Measurements from ENCODE around the gene ITSN1.
"Not testable (repeated sequence)": the region's sequence is repeated elsewhere in the genome, so short reads cannot be mapped to it uniquely, and the experiment has no call there.

Gene ITSN1

DNA sequence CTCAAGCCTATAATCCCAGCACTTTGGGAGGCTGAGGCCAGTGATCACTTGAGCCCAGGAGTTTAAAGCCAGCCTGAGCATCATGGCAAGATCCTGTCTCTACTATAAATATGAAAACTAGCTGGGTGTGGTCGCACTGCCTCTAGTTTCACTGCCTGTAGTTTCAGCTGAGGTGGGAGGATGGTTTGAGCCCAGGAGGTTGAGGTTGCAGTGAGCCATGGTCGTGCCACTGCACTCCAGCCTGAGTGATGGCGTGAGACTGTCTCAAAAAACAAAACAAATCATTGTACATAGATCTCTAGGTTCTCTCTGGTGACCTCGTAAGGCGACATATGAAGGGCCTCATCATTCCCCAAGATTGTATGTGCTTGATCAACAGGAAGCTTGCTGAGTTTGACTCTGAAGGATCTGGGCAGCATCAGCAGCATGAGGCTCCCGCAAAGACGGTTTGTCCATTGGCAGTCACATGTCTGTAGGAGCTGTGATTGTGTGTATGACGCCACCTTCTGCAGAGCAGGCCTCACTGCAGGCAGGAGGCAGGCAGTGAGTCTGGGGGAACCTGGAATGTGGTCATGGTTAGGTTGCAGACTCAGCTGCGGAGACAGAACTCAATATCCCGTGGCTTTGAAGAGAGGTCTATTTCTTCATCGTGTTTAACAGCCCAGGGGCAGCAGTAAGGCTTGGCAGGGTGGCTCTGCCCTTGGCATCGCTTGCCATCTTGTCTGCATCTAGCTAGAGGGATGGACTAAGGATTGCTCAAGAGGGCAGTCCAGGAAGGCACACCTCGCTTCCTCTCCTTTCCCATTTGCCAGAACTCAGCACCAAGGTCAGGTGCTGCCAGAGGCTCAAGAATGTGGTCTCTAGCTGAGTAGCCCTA lies 259.3 kb downstream of the ITSN1 start:
- peak; percentile 18 for DNase-seq

DNA sequence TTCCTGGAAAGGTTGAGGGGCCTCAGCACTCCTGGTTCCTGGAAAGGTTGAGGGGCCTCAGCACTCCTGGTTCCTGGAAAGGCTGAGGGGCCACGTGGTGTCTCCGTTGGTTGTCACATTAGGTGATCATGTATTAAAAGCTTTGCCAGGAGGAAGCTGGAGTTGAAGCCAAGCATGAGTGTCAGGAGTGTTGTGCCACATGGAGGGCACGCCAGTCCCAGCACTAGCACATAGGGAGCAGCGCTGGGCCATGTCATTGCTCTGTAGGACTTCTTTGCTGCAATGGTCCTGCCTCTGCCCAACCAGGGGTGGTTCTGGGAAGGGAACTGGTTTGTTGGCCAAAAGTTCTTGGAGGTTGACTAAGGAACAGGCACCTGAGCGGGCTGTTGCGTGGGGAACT lies 260.0 kb downstream of the ITSN1 start:
- no peak for DNase-seq

DNA sequence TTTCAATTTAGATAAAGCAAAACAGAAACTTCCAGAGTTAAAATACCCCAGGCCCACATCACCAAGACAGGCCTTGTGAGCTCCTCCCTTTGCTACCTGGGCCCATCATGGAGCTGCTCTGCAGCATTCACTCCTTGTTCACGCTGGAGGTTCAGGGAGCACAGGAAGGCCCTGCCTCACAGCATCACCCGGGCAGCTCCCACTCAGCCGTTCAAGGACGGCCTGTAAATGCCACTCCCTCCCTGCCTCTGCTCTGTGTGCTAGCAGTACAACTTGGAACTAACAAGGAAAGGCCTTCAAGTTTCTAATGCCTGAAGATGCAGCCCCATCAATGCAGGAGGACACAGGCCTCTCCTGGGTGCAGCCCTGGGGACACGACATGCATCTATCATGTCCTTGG lies 261.7 kb downstream of the ITSN1 start:
- no peak for DNase-seq

DNA sequence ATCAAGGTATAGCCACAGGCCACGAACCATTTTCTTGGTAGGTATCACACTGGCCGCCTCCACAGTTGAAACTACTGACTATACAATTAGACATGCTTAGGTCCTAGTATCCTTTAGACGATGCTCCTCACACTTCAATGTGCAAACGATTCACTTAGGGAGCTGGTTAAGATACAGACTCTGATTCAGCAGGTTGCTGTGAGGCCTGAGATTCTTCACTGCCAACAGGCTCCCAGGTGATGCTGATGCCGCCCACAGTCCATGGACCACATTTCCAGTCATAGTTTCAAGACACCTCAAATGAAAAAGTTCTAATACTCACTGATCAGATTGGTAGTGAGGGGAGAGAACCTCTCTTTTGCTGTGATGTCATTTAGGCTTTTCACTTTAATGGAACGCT lies 266.5 kb downstream of the ITSN1 start:
- DNase-seq = no peak

DNA sequence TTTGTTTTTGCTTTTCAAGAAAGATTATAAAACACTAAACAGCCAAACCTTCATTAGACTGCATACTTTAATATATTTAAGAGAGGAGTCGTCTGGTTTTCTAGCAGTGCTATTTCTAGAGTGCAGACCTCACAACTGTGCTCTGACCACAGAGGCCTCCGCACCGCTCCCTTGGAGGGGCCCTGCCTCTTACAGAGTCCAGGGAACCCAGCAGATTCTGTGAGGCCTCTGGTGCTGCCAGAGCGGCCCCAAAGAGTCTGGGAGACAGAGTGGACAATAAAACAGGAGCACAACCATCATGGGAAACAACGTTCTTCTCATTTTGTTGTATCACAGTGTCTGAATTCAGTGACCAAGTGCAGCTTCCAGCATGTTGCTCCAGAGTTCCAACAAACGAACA lies 267.5 kb downstream of the ITSN1 start:
- DNase-seq = no peak

DNA sequence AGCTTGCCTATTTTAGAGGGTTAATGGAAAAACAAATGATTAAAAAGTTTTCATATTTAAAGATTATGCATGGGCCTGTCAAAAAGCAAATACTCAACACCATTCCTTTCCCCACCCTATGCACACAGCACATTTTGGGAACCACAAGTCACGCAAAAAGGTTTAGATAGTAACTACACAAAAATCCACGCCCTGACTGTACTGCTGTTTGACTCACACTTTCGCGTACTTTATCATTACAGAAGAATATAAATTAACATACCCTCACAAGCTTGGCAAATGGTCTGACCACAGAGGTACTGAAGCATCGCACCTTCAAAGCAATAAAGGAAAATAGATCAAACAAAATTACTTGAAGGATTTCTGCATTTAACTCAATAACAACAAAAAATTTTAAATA lies 271.9 kb downstream of the ITSN1 start:
- DNase-seq = no peak

DNA sequence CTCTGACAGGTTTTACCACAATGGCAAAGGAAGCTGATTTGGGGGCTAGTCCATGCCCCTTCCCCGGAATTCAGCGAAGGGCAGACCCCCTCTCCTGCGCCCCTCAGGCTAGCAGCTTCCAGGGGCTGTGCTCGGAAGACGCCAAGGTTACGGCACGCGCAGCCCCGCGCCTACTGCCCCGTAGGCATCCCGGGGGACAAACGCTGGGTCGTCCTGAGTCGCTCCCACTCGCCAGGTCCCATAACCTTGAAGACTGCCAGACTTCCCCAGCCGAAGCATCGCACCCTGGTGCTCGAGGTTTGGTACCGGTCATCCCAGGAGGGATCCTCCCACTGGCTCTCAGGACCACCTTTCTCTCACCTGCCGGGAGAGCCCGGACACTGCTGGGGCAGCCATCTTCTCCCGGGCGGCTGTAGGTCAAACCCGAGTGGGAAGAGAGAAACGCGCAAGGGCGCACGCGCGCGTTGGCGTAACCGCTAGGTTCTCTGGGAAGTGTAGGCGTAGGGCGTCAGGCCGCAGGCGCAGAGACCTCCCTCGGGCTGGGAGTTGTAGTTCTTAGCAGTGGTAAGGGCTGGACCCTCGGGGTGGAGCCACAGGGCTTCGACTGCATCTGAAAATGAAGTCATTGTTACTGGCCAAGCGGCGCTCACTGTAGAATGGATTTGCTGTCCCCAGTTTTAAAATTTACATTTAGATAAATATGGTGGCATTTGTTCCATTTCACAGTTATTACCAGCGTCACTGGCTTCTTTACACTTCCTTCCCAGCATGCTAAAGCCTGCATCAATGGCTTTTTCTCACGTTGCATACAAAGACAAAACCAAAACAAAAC lies 273.3 kb downstream of the ITSN1 start, which contains the start of gene ATP5PO:
Gene ATP5PO, minus strand, starts transcription at position 437 of the 832 bp plus-strand sequence. Its CDS starts 41 bp downstream, at position 396.
- peak; percentile 96 for DNase-seq

DNA sequence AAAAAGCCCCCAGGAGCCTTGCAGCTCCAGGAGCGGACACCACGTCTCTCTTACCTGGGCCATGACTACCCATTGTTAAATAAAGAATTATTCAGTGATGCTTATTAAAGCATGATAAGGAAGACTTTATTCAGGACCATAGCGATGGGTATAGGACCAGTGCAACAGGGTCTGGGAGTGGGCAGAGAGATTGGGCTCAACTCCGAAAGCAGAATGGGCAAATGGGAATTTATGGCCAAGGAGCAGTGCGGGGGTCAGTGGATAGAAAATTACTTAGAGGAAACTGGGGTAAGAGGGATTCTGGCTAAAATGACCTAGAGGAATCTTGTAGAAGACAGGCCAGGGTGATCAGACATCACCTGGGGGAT lies 273.9 kb downstream of the ITSN1 start:
- no peak for DNase-seq

DNA sequence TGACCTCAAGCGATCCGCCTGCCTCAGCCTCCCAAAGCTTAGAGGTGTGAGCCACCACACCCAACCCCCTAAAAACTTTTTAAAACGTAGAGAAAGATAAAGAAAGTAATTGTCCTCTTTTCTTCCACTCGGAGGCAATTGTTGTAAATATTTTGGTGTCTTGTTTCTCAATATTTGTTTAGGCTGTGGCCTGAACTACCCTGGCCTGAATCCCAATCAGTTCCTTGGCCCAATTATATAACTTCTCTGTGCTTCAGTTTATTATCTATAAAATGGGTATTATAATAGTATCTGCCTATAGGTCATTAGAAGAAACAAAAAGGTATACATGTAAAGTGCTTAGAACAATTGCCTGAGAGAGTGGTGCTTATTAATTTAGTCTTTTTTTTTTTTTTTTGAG lies 275.1 kb downstream of the ITSN1 start:
- DNase-seq = no peak

DNA sequence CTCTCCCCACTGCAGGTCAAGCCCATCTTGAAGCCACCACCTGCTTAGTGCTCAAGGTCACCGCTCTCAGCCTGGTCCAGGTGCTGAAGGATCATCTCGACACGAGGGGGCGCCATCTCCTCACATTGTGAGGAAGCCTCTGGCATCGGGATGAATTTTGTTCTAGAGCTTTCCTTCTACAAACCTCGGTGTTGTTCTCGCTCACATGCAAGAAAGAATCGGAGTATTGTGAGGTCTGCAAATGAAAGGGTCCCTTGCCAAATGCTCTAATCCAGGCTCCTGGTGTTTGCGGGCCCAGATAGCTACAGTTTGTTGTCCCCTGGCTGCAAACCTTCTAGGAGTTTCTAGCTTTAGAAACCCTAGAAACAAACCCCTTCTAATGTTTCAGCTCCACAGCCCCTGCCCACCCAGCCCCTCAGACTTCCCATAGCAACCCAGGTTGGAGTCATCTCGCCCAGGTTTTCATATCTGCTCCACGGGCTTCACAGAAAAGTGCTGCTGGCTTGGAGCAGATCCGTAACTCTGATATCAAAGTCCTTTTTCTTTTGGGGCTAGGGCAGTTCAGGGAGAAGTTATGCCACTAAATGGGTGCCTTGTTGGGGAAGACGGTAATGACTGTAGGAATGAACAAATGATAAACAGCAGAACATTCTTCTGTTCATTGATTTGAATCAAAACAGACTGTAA lies 281.9 kb downstream of the ITSN1 start:
- DNase-seq = peak; percentile 72

DNA sequence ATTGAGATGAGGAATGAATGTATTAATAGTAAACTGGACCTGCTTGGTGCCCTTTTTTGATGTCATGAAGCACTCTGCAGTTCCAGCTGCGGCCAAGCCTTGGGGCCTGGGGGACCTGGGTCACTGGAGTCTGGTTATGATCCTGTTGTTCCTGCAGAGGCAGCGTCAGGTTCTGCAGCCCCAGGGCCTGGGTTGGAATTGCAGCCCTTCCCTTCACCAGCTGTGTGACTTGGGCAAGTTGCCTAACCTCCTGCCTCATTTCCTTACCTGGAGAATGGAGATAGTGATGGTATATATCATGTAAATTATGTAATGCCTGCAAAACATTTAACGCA lies 282.4 kb downstream of the ITSN1 start:
- DNase-seq = no peak

DNA sequence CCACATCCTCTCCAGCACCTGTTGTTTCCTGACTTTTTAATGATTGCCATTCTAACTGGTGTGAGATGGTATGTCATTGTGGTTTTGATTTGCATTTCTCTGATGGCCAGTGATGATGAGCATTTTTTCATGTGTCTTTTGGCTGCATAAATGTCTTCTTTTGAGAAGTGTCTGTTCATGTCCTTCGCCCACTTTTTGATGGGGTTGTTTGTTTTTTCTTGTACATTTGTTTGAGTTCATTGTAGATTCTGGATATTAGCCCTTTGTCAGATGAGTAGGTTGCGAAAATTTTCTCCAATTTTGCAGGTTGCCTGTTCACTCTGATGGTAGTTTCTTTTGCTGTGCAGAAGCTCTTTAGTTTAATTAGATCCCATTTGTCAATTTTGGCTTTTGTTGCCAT lies 283.9 kb downstream of the ITSN1 start:
- not testable (repeated sequence) for DNase-seq

DNA sequence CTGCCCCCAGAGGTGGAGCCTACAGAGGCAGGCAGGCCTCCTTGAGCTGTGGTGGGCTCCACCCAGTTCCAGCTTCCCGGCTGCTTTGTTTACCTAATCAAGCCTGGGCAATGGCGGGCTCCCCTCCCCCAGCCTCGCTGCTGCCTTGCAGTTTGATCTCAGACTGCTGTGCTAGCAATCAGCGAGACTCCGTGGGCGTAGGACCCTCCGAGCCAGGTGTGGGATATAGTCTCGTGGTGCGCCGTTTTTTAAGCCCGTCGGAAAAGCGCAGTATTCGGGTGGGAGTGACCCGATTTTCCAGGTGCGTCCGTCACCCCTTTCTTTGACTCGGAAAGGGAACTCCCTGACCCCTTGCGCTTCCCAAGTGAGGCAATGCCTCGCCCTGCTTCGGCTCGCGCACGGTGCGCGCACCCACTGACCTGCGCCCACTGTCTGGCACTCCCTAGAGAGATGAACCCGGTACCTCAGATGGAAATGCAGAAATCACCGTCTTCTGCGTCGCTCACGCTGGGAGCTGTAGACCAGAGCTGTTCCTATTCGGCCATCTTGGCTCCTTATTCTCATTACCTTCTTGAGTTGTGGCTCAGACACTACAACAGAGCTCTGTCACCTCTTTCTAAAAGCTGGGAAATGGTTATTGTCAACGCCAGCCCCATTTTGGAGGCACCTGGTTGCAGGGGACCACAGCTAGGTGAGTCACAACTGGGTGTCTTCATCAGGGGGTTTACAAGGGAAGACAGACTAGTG lies 288.9 kb downstream of the ITSN1 start:
- peak; percentile 30 for DNase-seq

DNA sequence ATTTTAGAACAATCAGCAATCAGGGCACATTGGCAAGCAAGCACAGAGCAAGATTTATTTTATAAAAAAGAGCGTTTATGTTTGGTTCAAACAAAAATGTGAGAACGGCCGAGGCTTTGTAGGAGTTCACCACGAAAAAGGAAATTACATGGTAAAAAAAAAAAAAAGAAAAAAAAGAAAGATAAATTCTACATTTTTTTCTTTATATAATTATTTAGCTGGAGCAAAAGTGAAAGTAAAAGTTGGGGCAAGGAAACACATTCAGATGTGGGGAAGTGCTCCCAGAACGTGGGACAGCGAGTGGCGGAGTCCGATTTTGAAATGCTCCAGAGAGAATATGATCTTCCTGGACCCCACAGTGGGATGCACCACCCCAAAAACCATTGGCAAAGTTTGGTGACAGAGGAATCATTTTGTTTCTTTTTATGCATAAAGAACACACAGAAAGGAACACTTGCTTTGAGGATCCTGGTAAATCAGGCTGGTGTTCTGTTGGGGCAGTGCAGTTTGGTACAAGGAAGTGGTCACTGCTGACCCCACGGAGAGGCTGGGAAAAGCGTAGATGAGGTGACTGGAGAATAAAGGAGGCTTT lies 289.6 kb downstream of the ITSN1 start:
- no peak for DNase-seq

DNA sequence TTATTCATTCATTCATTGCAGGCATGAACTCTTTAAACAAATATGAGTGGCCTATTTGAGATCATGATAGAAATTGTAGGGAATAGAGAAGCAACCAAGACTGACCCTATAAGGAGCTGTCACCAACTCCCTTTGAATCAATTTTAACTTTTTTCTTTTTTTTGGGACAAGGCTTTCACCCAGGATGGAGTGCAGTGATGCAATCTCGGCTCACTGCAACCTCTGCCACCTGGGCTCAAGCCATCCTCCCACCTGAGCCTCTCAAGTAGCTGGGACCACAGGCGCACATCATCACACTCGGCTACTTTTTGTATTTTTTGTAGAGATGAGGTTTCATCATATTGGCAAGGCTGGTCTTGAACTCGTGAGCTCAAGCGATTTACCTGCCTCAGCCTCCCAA lies 290.4 kb downstream of the ITSN1 start:
- DNase-seq = no peak

DNA sequence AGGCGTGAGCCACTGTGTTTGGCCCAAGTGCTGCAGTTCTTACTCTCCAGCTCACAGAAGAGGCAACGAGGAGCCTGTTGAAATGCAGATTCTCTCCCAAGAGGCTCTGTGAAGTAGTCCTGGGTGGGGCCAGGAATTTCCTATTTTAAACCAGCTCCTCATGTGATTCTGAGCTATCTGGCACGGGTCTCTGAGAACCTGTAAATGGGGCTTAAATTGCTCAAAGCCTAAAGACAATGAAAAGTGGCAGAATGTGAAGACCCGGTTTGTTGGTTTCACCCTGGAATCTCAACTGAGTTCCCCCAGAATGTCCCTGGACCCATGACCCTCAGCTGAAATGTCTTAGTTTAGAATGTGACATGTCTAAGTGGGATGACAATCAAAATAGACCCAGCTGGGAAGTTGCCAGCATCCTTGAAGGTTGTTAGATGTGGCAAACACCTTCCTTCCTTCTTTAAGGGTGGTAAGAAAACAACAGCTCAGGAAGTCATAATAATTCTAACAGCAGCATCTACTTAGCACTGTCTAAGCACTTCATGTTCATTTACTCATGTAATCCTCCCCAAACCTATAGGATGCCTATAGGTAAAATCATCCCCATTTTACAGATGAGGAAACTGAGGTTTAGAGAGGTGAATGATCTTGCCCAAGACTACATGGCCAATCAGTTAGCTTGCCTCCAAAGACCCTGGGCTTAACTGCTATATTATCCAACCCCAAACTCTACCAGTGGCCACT lies 294.2 kb downstream of the ITSN1 start:
- DNase-seq = no peak

DNA sequence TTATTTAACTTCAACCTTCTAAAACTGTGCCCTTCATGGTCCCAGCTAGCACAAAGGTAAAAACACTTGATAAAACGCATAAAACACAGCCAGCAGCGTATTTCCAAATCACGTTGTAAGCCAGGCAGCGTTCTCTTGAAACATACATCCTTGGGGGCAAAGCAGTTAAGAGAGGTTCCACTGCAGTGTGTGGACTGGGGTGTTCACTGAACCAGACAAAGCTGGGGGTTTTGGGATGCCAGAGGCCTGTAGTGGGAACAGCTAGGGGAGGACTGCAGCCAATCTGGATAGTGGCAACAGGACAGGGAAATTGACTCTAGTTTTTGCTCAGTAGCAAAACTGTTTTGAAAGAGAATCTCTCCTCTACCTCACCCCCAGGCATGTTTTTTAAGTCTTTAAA lies 294.8 kb downstream of the ITSN1 start:
- no peak for DNase-seq

DNA sequence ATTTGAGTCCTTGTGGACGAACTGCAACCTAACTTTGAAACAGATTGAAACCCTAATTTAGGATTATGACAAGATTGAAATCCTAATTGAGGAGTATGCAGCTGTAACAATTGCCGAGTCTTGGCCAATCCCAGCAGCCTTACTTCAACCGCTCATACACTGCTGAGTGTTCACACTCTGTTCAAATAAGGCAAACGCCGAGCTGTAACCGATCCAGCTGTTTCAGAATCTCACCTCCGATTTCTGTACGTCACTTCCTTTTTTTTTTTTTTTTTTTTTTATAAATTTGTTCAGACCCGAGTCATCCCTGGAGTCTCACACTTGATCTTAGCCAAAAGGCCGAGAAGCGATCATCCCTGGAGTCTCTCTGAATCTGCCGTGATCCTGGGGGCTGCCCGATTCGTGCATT lies 295.6 kb downstream of the ITSN1 start:
- DNase-seq = no peak

DNA sequence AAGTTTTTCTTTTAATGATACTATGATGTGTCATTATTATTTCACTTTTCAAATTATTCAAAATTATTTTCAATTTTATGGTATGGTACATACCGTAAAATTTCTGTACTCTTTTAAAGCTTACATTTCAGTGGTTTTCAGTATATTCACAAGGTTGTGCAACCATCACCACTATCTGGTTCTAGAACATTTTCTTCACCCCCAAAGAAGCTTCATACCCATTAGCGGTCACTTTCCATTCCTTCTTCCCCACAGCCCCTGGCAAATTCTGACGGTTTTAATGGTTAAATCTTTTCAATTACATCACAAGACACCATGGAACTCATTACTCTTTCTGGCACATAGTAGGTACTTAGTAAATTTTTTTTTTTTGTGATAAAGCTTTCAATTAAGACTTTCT lies 296.1 kb downstream of the ITSN1 start:
- DNase-seq = no peak

DNA sequence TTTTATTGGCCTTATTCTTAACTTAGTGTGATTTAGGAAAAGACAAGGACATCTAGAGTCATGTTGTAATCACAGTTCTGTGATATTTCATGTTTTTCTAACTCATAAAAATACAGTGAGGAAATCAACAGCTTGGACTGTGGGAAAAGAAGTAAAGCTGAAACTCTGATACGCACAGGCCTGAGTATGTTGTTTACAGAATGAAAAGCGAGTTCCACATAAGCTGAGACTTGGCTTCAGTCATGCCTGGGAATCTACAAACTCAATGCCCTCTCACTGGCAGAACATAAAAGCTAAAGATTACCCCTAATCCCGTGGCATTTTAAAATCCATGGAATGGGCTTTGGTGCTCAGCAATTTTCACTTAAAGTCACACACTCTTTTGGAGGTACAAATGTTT lies 296.9 kb downstream of the ITSN1 start:
- no peak for DNase-seq

DNA sequence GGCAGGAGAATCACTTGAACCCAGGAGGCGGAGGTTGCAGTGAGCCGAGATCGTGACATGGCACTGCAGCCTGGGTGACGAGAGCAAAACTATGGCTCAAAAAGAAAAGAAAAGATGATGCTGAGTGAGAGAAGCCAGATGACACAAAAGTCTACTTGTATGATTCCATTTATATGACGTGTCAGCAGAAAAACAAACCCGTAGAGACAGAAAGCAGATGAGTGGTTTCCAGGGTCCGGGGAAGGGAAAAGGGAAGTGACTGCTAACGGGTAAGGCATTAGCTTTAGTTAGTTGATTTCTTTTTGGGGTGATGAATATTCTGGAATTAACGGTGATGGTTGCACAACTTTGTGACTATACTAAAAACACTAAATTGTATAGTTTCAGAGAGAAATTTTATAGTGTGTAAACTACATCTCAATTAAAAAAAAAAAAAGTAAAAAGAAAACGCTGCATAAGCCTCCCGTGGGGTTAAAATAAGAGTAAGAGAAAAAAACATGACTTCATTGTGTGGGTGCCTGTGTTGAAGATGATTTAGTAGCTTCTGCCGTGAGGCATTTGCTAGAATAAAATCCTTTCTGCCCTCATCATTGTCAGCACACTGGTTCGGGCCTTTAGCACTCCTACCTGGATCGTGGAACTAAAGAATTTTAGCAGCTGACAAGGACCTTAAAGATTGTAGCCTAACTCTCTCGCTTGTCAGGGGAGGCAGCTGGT lies 298.0 kb downstream of the ITSN1 start:
- DNase-seq = no peak

All from NCI-H774 (cell line).